Mucosa of descending colon (tissue), 3 donors: ENCODE data around the gene SLC35F2. TPM values are rescaled to one million over a fixed set of nuclear protein-coding genes. Genes with fewer than 3 reads are reported as not detected.

Experiments
- ATAC-seq: fragments of 200-7000 bp; cut with Tn5 transposase; one replicate; pipeline ENCODE4 v1.9.1; 2020; ENCODE audit warnings: mild to moderate bottlenecking, moderate library complexity
- DNase-seq, 3 donors: peaks; one replicate each; pipeline ENCODE4 v3.0.0-alpha.2; 2020
- H3K36me3 ChIP-seq: fragments of 200-600 bp; one replicate; pipeline ENCODE4 v1.8.0; 2021; ENCODE audit warnings: low read depth, mild to moderate bottlenecking
- H3K4me1 ChIP-seq: fragments of 200-600 bp; one replicate; pipeline ENCODE4 v1.8.0; 2021; ENCODE audit warnings: low read depth, mild to moderate bottlenecking
- H3K4me3 ChIP-seq: fragments of 200-600 bp; one replicate; pipeline ENCODE4 v1.8.0; 2021; ENCODE audit warnings: mild to moderate bottlenecking
- H3K9me3 ChIP-seq: fragments of 200-600 bp; one replicate; pipeline ENCODE4 v1.8.0; 2021; ENCODE audit warnings: mild to moderate bottlenecking
- CTCF ChIP-seq: fragments of 200-600 bp; IDR thresholded peaks from one replicate; pipeline ENCODE4 v1.8.0; 2022; ENCODE audit warnings: antibody characterized with exemption, mild to moderate bottlenecking
- intact Hi-C, 2 donors: fragments of 100-400 bp; cut with DNase I in 1 of 2; cut with micrococcal nuclease in 1 of 2; formaldehyde crosslinking; loops; one replicate each; pipeline versions ENCODE4 v1.11.0 to v1.11.1; 2022; cut with DNase I, micrococcal nuclease
- total RNA-seq, 3 donors: library from RNA; stranded (reverse); fragmentation: NEBNext Ultra II Directional in 2 of 3; extraction: Animal tissue kit (Norgen Biotek cat#: 25700) in 2 of 3; gene quantifications; one replicate each; pipeline versions ENCODE4 v1.2.1 to v1.2.4, GENCODE V29; 2021 to 2023
- donor health status: DM: no; HTN: no; CAD: no; lungs with moderate emphysema.
- donor health status: DM: no; HTN: no; CAD: no.
- donor health status: DM: no; HTN: yes; CAD: no.

Gene SLC35F2
- total RNA-seq, 3 donors from 2014 or later, result 13.2 to 32.7 (median 31.6) TPM

GRCh38 chr11:107856981-107857517 is 1.5 kb downstream of the SLC35F2 start:
- TF ChIP-seq CTCF, result no peak
- intact Hi-C loops, result no loop called here
- DNase-seq (peak in 2 of 3 donors; percentile 49 to 69), ATAC-seq (peak; percentile 46)
- Histone ChIP-seq H3K4me3 (no peak overlapping the region), H3K4me1 (peaks cover 5% of the 10 kb centered on the region), H3K9me3 (no peaks in the 10 kb centered on the region), H3K36me3 (no peaks in the 10 kb centered on the region)

- no peak for TF ChIP-seq CTCF
Measured at GRCh38 chr11:107856180-107856980, 2.2 kb downstream of the SLC35F2 start.

GRCh38 chr11:107853070-107853469 is 5.5 kb downstream of the SLC35F2 start:
- H3K36me3 ChIP-seq, result no peaks in the 10 kb centered on the region
- ATAC-seq, result peak; percentile 43
- H3K4me1 ChIP-seq, result peaks cover 12% of the 10 kb centered on the region
- H3K9me3 ChIP-seq, result no peaks in the 10 kb centered on the region
- H3K4me3 ChIP-seq, result no peak overlapping the region
- no peak for TF ChIP-seq CTCF
- intact Hi-C loops, result no loop called here
- DNase-seq, result no peak

More at GRCh38 chr11:107856180-107856980, 2.2 kb downstream of the SLC35F2 start:
- Histone ChIP-seq H3K36me3 (no peaks in the 10 kb centered on the region), H3K9me3 (no peaks in the 10 kb centered on the region), H3K4me3 (no peak overlapping the region), H3K4me1 (peaks cover 12% of the 10 kb centered on the region)
- no peak for DNase-seq
- ATAC-seq, result no peak
- intact Hi-C loops, result no loop called here

GRCh38 chr11:107851704-107852310 is 6.8 kb downstream of the SLC35F2 start:
- H3K9me3 ChIP-seq, result no peaks in the 10 kb centered on the region
- no peak overlapping the region for H3K4me3 ChIP-seq
- no peak for TF ChIP-seq CTCF
- DNase-seq (peak in 2 of 3 donors; percentile 59 to 68), ATAC-seq (peak; percentile 89)
- intact Hi-C loops, result no loop called here
- H3K36me3 ChIP-seq, result no peaks in the 10 kb centered on the region
- H3K4me1 ChIP-seq, result peaks cover 12% of the 10 kb centered on the region

GRCh38 chr11:107849790-107850189 is 8.8 kb downstream of the SLC35F2 start:
- H3K4me3 ChIP-seq, result no peak overlapping the region
- H3K36me3 ChIP-seq, result no peaks in the 10 kb centered on the region
- intact Hi-C loops, result no loop called here
- H3K4me1 ChIP-seq, result peaks cover 12% of the 10 kb centered on the region
- DNase-seq (no peak), ATAC-seq (no peak)
- TF ChIP-seq CTCF, result no peak
- no peaks in the 10 kb centered on the region for H3K9me3 ChIP-seq
